NCI-H2227 treated with DMSO at 0.1 percent for 48 hours (cell line): ENCODE measurements around the gene CCDC68.
"Not testable (repeated sequence)": the region's sequence is repeated elsewhere in the genome, so short reads cannot be mapped to it uniquely, and the experiment has no call there.

Experiments used
- DNase-seq: peaks from one replicate; lab custom pipeline; 2025; lab: John Stamatoyannopoulos, UW

Gene CCDC68

DNA sequence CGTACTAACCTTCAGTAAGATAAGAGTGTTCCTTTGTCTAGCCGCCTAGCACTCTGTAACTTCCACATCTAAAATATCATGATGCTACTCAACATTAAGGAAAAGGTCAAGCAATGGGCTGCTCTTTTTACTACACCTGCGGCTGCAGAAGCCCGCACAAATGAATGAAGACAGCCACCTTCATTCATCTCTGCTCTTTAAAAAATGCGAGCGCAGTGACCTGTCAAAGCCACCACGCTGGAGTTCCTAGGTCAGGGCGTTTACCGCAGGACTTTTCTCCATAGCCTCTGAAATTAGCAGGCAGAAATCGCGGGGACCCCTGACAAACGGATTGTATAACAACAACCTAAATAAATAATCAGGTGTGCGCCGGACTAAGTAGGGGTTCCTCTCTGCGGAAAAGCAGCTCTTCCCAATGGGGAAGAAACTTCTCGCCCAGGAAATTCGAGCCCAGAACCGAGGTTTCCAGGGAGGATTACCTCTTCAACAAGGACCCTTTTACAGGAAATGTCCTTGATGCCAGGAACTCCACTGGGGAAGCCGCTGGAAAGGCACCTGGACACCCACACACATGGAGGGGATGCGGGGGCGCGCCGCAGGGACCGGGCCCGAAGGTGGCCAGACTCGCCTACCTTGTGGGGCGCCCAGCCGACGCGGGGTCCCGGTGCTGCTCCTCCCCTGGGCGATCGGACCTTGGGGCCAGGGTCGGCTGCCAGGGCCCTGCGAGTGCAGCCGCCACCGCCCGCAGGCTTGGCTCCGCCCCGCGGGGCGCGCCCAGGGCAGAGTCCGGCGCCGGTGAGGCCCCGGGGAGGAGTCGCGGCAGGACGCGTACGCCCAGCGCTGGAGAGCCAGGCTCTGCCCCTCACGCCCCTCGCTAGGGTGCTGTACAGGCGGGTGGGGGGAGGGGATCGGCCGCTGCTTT lies at the start of gene CCDC68:
Gene CCDC68 (minus strand): TSS at position 758 of the 922 bp plus-strand sequence. CDS start 16,670 bp downstream, outside the sequence.
- DNase-seq: peak; percentile 25

DNA sequence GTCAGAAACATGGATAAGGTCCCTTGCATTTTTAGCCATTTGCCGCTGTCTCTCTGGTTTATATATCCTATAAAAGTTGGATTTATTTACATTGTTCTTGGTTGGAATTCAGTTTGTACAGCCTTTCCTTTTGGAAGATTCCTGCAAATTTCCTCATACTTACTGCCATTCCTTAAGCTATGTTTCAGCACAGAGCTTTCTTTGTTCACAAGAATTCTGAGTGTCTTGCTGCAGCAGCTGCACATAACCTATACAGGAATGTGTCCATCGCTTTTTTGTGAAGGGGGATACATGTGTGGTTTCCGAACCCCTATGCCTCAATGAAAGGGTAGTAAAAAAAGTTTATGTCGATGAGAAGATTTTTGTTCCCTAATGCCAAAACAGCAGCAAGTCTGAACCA lies 48.3 kb upstream of the CCDC68 start:
- DNase-seq: no peak

DNA sequence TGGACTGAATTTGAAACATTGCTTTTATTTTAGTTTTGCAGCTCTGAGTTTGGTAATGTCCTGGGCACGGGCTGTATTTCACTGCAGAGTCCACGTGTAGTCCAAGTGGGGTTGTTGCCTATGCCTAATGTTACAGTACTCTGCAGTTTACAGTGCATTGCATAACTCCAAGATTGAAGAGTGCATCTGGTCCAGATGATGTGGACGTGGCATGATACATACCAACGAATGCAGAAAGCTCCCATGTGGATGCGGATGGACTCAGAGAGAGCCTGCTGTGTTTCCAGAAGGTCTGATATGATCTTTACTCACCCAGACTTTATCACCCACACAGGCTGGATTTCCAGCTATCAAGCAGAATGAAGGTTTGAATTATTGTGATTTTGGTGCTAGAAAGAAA lies 44.4 kb upstream of the CCDC68 start:
- DNase-seq: no peak

DNA sequence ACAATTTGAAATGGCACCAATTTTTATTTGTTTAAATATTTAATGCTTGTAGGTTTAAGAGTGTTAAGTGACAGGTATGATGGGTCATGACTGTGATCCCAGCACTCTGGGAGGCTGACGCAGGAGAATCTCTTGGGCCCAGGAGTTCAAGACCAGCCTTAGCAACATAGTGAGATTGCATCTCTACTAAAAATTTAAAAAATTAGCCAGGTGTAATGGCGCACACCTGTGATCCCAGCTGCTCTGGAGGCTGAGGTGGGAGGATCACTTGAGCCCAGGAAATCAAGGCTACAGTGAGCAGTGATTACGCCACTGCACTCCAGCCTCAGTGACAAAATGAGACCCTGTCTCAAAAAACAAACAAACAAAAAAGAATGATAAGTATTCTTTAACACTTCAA lies 43.0 kb upstream of the CCDC68 start:
- DNase-seq: no peak

DNA sequence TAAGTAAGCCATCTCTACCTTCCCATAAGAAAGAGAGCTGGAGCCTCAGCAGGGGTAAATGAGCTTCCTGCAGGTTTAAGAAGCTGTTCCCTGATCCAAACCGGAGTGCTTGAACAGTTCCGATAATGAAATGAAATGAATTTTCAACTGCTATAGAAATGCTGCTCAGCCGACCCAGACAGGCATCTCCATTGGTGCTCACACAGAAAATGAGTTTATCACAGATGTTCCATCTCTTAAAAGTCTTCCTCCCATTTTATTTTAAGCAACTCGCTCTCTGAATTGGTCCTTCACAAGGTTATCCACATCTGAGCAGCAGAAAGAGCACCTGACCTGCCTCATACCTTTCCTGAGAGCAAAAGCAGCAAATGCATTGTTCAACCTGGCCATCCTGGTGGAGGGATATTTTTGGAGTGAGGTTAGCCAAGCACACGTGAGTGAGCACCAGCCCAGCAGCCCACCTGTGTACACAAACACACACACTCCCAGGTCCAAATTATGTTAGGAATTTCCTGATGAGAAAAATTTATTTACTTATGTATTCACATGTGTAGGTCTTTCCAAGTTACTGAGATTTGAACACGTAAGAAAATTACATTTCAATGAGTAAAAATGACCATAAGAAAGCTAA lies 42.2 kb upstream of the CCDC68 start:
- peak; percentile 2 for DNase-seq

GRCh38 chr18:55000529-55000928 lies 41.3 kb upstream of the CCDC68 start:
- DNase-seq: no peak

DNA sequence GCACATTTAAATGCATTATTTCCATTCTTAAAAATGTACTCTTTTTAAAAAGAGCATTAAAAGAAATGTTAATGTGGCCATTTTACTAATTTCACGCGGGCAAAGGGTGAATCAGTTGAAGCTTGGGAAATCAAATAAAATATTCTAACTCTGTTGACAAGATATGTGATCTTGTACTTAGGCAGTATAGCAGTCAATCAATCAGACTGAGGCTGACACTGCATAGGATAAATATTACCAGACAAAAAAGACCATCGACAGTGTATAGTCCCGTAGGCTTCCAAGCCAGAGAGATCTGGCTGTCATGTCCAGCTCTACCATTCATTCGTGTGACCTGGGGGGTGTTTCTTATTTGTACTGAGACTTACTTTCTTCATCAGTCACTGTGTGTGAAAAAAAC lies 39.8 kb upstream of the CCDC68 start:
- DNase-seq: no peak

- DNase-seq: no peak
Observed at GRCh38 chr18:54995421-54996143, 36.3 kb upstream of the CCDC68 start.

- no peak for DNase-seq
Observed at GRCh38 chr18:54991981-54992380, 32.7 kb upstream of the CCDC68 start.

GRCh38 chr18:54984908-54985307 lies 25.6 kb upstream of the CCDC68 start:
- DNase-seq: no peak

DNA sequence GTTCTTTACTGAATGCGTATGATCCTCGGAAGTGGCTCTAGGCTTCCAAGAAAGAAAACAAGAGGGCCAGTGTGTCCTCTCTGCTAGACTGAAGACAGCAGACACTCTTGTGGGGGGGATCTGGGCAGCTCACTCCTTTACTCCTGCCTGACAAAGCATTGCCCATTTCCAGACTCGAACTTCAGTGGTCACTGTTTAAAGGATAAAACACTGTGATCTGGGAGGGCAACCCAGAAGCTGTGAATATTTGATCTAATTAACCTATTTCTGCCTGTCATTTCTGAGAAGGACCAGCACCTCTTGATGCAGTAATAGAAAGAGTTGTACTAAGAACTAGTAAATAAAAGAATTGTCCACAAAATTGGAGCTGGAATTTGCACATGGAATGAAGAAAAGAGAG lies 24.5 kb upstream of the CCDC68 start:
- no peak for DNase-seq

DNA sequence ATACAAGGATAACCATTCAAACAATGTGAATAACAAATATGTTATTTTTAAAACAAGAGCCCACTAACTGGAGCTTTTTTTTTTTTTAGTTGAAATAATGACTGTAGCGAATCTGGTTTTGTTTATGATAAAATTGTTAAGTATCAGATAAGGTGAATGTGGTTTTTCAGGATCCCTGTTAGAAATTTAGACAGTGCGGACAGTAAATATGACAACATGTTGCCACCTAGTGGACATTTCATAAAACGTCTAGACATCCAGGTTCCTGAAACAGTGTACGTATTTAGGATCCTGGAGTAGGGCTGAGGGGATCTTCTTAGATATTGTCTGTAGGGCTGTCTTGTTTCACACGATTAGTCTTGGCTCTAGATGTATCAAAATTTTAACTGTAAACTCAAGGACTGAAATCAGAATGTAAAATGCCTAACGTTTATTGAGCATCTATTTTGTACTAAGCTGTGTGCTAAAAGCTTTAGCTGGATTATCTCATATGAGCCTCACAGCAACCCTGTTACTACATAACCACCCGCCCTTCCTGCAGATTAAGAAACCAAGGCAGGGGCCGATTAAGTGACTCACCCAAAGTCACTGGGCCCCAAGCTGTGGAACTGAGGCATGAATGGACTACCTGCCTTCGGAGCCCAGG lies 23.9 kb upstream of the CCDC68 start:
- peak; percentile 84 for DNase-seq

- no peak for DNase-seq
Observed at GRCh38 chr18:54981076-54981475, 21.8 kb upstream of the CCDC68 start.

- no peak for DNase-seq
Observed at GRCh38 chr18:54975598-54975997, 16.3 kb upstream of the CCDC68 start.

DNA sequence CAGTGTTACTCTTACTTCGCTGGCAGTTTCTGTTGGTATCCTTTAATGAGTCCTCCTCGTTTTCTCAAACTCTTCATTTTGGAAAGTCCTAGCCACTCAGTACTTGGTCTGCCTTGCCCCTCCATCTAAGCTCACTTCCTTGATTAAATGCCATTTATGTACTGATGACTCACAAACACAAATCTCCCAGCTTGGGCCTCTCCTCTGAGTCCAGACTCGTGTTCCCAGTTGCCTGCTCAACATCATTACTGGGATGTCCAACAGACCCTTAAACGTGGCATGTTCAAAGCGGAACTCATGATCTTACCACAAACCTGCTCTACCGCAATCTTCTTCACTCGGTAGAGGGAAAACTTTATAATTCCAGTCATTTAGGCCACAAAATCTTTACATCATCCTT lies 13.8 kb upstream of the CCDC68 start:
- DNase-seq: no peak

- no peak for DNase-seq
Observed at GRCh38 chr18:54968807-54969206, 9.5 kb upstream of the CCDC68 start.

- not testable (repeated sequence) for DNase-seq
Observed at GRCh38 chr18:54968237-54968636, 9.0 kb upstream of the CCDC68 start.

DNA sequence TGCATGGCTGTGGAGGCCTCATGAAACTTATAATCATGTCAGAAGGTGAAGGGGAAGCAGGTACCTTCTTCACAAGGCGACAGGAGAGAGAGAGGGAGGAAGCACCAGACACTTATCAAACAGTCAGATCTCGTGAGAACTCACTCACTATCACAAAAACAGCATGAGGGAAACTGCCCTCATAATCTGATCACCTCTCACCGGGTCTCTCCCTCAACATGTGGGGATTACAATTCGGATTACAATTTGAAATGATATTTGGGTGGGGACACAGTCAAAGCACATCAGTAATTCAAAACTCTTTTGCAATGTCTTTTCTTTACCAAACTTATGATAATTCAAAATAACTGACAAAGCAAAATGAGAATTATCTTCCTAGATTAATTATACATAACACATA lies 8.5 kb upstream of the CCDC68 start:
- no peak for DNase-seq

GRCh38 chr18:54964741-54965140 lies 5.5 kb upstream of the CCDC68 start:
- DNase-seq: no peak

GRCh38 chr18:54962919-54963645 lies 3.8 kb upstream of the CCDC68 start:
- no peak for DNase-seq

GRCh38 chr18:54961868-54962267 lies 2.6 kb upstream of the CCDC68 start:
- DNase-seq: no peak

DNA sequence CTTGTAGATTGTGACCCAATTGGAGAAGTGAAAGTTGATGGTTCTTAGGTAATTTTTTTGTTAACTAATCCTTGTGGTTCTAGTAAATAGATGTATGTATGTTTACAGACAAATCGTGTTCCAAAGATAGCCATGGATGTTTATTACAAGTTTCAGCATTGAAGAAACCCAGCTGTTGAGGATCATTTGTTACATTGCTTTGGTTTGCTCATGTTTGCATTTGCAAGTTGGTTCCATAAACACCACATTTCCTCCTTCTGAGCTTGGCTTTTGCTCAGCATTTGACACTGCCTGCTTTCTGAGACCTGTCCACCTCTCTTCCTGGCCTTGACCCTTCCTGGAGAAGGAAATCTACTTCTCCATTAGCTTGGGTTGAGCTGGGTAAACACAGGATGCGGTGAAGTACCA lies 1.8 kb upstream of the CCDC68 start:
- DNase-seq: no peak
